ENCODE measurements around the gene STK10.
A peak's percentile ranks its signal among the peaks of the same experiment; 100 is the strongest.
"Not testable (repeated sequence)": the region's sequence is repeated elsewhere in the genome, so short reads cannot be mapped to it uniquely, and the experiment has no call there.

Gene STK10

DNA sequence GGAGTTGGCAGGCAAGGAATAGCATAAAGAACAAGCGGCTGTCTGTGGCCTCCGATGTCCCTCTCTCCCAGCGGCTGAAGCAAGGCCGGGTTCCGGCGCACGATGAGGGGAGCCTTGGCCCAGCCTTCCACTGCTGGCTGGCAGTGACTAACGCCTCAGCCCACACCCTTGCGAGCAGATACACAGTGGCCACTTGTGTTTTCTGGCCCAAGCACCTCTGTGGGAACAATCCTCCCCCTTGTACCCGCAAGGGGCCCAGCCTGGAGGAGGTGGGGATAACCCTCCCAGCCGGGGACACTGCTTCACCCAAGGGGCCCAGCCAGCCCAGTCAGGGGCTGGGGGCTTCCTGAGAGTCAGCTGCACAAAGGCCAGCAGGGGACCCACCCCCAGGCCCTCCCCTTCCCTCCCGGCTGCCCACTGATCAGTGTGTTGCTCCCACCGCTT is 23.2 kb downstream of the STK10 start:
- no peak for DNase-seq

GRCh38 chr5:172163346-172163745 is 24.7 kb downstream of the STK10 start:
- no peak for DNase-seq

- no peak for DNase-seq
Observed at GRCh38 chr5:172162987-172163343, 25.1 kb downstream of the STK10 start.

- no peak for DNase-seq
Observed at GRCh38 chr5:172162323-172162986, 25.6 kb downstream of the STK10 start.

DNA sequence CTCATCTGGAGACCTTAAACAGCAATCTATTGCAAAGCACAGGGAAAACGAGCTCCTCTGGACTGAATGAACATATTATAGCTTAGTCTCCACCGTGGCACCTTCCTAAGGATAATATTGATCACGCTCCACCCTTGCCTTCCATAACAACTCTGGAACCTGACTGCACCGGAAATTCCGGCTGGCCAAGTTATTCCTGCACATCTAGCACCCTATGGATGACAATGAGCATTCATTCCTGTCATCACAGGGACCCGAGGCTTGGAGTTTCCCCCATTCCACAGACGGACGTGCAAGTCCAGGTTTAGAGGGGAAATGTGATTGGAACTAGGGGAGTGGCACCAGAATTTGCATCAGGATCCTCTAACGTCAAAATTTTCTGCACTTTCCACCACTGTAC is 27.5 kb downstream of the STK10 start:
- no peak for DNase-seq

- DNase-seq = no peak
Observed at GRCh38 chr5:172159016-172159415, 29.0 kb downstream of the STK10 start.

GRCh38 chr5:172156541-172156994 is 31.5 kb downstream of the STK10 start:
- DNase-seq = no peak

GRCh38 chr5:172155101-172155500 is 32.9 kb downstream of the STK10 start:
- not testable (repeated sequence) for DNase-seq

GRCh38 chr5:172153695-172154094 is 34.3 kb downstream of the STK10 start:
- no peak for DNase-seq

DNA sequence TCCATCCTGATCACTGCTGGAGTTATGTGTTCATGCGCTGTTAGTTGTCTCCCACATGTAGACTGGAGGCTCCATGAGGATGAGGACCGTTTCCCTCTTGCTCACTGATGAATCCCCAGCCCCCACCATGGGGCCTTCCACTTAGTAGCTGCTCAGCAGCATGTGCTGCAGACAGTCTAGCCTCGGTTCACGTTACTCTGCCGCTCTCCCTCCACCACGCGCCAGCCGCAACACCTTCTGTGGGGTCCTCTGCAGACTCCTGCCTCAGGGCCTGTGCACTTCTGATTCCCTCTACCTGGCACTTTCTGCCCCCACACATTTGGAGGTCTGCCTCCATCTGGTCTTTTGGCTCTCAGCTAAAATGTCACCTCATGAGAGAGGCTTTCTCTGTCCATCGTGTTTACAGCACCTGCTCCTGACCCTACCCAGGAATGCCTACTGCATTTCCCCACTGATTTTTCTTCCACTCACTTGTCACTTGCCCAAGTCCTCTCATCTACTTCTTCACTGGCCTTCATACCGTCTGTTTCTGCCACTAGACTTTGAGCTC is 36.3 kb downstream of the STK10 start:
- no peak for DNase-seq

DNA sequence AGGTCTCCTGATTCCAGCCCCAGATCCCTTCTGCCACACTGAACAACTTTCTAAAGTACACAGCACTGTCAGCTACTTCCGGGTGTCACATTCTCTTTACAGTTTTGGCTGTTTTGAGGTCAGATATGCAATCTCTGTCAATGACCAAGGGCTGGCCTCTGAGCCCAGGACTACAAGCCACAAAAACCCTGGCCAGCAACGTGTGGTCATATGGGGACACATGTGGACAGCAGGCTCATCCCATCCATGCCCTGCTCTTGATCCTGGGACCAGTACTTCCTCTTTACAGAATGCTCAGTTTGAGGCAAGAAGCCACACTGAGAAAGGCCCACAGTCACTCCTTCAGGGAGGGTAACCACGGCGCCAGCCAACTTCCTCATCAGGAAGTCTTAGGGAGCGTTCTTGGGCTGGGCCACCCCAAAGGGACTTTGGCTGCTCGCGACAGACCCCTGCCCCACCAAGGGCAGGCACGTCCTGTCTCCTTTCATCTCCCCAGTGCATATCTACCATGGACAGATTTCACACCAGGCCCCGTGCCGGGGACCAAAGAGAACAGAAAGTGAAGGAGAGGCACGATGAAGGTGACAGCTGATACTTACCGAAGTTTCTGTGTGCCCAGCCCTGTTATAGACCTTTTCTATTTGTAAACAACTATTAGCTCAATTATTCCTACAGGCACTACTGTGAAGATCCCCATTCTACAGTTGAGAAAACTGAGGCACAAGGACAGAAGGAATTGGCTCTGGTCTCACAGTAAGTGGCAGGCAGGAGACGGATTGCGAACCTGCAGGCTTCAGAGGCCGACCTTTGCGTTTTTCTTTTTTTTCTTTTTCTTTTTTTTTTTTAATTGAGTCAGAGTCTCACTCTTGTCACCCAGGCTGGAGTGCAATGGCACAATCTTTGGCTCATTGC is 37.3 kb downstream of the STK10 start:
- peak; percentile 90 to 93 (median 91) for DNase-seq

DNA sequence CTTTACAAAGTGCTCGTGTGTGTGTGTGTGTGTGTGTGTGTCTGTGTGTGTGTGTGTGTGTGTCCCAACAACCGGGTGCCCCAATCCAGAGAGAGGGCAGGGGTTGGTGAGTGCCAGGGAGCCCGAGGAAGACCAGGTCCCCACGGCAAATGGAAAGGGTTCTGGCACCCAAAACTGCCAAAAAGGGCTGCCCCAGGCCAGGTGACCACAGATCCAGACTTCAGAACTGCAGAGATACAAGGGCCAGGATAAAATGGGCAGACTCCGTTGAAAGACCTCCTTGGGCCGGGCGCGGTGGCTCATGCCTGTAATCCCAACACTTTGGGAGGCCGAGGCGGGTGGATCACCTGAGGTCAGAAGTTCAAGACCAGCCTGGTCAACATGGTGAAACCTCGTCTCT is 38.5 kb downstream of the STK10 start:
- DNase-seq = not testable (repeated sequence)

DNA sequence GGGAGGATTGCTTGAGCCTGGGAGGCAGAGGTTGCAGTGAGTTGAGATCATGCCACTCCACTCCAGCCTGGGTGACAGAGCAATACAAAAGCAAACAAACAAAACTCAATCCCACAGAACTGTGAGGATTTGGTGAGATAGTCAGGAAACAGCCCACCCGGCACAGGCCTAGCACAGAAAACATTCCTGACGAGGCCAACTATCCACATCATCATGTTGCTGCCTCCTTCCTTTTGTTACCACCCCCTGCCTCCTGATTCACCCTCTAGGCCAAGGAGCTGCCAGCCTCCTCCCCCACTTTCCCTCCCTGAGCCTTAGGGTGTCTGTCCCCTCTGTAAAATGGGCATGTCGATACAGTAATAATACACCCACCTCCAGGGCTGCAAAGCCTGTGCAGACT is 39.0 kb downstream of the STK10 start:
- DNase-seq = peak in 1 of 3 donors; percentile 41

GRCh38 chr5:172148381-172148780 is 39.6 kb downstream of the STK10 start:
- DNase-seq = no peak

GRCh38 chr5:172147857-172148256 is 40.2 kb downstream of the STK10 start:
- DNase-seq = no peak

DNA sequence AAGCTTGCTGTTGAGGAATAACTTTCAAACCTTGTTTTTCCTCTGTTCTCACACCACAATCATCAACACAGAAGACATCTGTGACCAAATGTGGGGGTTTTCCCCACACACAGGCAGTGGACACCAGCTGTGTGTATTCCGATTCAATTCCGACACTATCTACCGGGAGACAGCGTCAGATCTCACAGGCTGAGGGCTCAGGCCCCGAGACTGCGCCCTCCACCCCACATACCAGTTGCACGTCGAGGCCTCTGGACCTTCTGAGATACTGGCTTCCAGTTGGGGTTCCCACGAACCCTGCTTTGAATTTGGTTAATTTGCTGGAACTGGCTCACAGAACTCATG is 41.3 kb downstream of the STK10 start:
- DNase-seq = no peak

- no peak for DNase-seq
Observed at GRCh38 chr5:172145870-172146747, 41.9 kb downstream of the STK10 start.

DNA sequence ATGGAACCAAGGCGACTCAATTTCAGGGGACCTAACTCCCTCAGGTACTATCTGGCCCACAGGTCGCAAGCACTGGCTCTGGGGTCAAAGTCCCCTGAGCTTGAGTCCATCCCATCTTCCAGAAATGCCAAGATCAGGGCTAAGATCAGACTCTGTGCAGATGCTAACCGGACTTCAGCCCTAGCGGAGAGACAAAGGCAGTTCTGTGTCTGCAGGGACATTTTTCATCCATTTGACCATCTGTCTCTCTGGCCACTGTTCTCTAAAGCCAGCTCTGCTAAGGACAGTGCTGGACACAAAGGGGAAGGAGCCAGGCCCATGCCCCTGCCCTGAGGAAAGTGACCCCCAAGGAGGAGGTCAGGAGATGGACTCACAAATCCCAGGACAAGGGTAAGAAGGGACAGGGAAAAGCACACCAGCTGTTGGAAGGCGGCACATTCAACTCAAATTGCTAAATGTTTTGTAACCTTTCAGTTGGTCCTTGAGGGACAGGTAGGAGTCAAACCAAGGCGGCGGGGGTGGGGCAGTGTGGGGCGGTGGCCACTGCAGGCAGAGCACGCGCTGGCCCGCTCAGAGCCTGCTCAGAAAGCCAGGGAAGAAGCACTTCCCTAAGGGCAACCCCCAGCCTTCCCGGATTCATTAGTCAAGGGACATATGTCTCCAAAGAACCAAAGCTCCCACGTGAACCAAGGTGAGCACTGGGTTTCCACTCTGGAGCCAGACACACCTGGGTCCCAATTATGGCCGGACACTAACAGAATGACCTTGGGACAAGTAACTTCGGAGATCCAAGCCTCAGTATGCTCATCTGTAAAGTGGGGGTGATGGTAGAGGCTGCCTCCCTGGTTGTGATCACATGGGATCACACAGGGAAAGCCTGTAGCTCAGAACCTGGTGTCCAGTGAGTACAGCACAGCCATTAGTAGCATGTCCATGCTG is 42.8 kb downstream of the STK10 start:
- DNase-seq = no peak

GRCh38 chr5:172144291-172144815 is 43.7 kb downstream of the STK10 start:
- peak in 2 of 3 donors; percentile 29 to 41 for DNase-seq

GRCh38 chr5:172143875-172144274 is 44.1 kb downstream of the STK10 start:
- DNase-seq = no peak

GRCh38 chr5:172142709-172143215 is 45.3 kb downstream of the STK10 start:
- no peak for DNase-seq
